IPS DF 6.9 (cell line): ENCODE data around the gene REEP6.

ENCODE experiments used
- DNase-seq: peaks from one replicate; pipeline ENCODE4 v3.0.0-alpha.2; 2013; ENCODE audit warnings: low read depth, low spot score
- H3K27ac ChIP-seq: one replicate; pipeline ENCODE4 v1.5.1; 2013; ENCODE audit warnings: low read length, control low read depth
- H3K27me3 ChIP-seq: 2 replicates; pipeline ENCODE4 v1.6.1; 2013; ENCODE audit warnings: mild to moderate bottlenecking, low read length; ENCODE audit not compliant: control insufficient read depth, insufficient read depth
- H3K36me3 ChIP-seq: 2 replicates; pipeline ENCODE4 v1.6.1; 2013; ENCODE audit warnings: low read length; ENCODE audit not compliant: control insufficient read depth, insufficient read depth
- H3K4me1 ChIP-seq: 2 replicates; pipeline ENCODE4 v1.6.1; 2013; ENCODE audit warnings: low read length; ENCODE audit not compliant: control insufficient read depth, insufficient read depth
- H3K4me3 ChIP-seq: 2 replicates; pipeline ENCODE4 v1.5.1; 2013; ENCODE audit warnings: mild to moderate bottlenecking, low read length
- H3K9me3 ChIP-seq: 2 replicates; pipeline ENCODE4 v1.6.1; 2013; ENCODE audit warnings: low read length, inconsistent platforms; ENCODE audit not compliant: control insufficient read depth, insufficient read depth
- WGBS: extraction: QIAGEN DNeasy Blood & Tissue Kit; methylation state at CpG from one replicate; pipeline ENCODE4 v1.1.7; 2013; ENCODE audit warnings: mixed read lengths, missing lambda C conversion rate; ENCODE audit not compliant: insufficient read length, insufficient coverage; 5-methylcytosine and 5-hydroxymethylcytosine counted together

The REEP6 gene

DNA sequence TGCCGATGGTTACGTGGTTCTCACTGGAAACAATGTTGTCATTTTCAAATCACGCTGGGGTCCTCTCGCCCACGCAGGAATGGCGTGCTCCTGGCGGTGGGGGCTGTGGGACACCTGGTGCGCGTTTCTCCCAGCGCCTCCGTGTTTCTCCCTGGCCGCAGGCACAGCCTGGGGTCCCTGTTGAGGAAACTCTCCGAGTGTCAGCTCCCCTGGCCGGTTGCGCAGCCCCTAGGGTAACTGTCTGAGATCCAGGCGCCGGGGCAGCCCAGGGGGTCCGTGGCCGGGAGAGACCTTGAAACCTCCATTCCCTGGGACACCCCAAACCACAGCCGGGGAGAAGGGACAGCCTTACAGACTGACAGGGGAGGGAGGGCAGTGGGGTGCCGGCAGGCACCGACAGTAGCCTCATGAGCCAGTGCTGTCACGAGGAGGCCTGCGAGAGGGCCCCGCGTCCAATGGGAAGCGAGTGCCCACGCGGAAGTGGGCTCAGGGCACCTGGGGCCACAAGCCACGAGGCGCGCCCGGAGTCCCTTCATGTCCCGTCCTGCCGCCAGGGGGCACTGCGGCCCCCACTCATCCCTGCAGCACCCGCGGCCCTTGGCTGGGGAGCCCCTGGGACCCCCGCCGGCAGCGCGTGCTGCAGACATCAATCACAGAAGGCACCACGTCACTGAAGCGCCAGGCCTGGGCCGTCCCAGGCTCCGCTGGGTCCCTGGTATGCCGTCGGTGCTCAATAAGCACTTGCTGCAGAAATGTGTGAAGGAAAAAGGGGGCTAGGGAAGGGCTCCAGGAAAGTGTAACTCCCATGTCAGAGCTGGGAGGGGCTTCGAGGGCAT, 12.3 kb downstream of the REEP6 start:
- Histone ChIP-seq H3K9me3 (no peaks in the 10 kb centered on the region), H3K27me3 (no peaks in the 10 kb centered on the region), H3K36me3 (no peaks in the 10 kb centered on the region), H3K4me3 (peak overlapping the region; percentile 11; the same call in 1 of the 2 replicates), H3K4me1 (peaks cover 3% of the 10 kb centered on the region), H3K27ac (no peak overlapping the region)
- no peak for DNase-seq
- WGBS, result no CpG with 5 or more reads among the region's 49 CpGs

DNA sequence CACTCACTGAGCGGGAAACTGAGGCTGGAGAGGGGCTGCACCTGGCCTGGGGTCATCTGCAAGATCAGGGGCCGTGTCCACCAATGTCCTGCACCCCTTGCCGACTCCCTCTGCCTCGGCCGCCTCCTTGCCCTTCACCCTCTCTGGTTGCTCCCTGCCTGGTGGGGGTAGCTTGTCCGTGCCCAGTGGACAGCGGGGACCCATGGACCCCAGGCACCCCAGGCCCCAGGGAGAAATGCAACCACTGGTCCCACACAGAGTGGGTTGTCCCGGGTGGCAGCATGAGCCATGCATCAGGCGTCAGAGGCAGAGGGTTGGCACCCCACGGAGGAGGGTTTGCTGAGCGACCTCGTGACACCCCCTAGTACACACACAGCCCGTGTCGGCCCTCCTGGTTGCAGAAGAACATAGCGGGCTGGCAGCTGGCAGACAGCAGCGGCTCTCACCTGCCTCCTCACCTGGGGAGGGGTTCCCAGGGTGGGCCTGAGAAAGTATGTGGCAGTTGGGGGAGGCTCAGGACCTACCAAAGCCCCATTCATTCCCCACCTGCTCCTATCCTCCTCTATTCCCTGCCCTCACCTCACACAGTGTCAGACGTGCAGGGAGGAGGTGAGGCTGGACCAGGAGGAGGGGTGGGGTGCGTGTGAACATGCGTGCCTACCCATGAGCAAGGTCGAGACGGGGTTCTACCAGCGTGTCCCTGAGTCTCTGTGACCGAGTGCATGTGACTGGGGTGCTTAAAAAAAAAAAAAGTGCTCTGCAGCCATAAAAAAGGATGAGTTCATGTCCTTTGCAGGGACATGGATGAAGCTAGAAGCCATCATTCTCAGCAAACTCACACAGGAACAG, 13.2 kb downstream of the REEP6 start:
- no peaks in the 10 kb centered on the region for H3K36me3 ChIP-seq
- peaks cover 6% of the 10 kb centered on the region for H3K4me1 ChIP-seq
- no peak for DNase-seq
- H3K9me3 ChIP-seq, result no peaks in the 10 kb centered on the region
- no CpG with 5 or more reads among the region's 23 CpGs for WGBS
- H3K27ac ChIP-seq, result no peak overlapping the region
- H3K27me3 ChIP-seq, result no peaks in the 10 kb centered on the region
- no peak overlapping the region for H3K4me3 ChIP-seq

DNA sequence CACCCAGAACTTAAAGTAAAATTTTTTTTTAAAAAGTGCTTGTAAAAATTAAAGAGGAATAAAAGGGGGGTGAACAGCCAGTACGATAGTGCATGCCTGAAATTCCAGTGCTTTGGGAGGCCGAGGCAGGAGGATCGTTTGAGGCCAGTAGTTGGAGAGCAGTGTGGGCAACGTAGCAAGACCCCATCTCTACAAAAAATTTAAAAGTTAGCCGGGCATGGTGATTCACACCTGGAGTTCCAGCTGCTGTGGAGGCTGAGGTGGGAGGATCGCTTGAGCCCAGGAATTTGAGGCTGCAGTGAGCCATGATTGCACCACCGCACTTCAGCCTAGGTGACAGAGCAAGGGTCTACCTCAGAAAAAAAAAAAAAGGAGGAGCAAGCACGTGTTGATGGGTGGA, 14.0 kb downstream of the REEP6 start:
- DNase-seq, result no peak
- no peaks in the 10 kb centered on the region for H3K9me3 ChIP-seq

DNA sequence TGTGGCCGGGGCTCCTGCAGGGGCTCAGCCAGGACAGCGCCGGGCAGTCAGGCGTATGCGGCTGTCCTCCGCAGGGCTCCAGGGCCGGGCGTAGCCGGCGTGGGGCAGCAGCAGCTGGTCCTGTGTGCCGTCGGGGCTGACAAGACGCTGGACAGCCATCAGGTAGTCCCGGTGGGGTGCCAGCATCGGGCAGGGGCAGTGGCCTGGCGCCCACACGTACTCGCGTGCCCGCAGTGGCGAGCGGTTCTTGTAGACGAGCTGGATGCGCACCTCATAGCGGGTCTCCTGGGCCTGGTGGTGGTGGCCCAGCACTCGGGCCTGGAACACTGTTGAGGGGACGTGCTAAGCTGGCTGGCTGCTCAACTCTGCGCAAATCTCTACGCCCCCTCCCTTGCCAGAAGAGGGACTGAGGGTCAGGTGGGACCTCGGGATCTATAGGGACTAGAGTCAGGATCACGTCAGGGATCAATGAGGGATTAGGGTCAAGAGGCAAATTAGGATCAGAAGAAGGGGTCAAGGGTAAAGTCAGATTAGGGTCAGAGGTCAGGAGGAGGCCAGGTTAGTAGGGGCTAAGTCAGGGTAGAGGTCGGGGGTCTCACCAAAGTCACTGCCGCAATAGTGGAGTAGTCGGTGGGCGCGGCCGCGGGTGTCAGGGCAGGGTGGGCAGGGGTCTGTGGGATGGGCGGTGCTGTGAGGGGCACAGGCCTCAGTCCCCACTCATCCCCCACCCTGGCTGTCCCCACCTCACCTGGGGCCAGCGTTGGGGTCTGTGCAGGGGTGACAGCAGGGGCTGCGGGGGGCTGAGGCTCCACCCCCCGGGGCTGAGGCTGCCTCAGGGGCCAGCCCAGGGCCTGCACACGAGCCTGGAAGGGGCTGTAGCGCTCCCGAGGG, 15.3 kb downstream of the REEP6 start:
- H3K36me3 ChIP-seq, result no peaks in the 10 kb centered on the region
- H3K27me3 ChIP-seq, result no peaks in the 10 kb centered on the region
- no CpG with 5 or more reads among the region's 45 CpGs for WGBS
- no peak overlapping the region for H3K27ac ChIP-seq
- H3K9me3 ChIP-seq, result no peaks in the 10 kb centered on the region
- H3K4me1 ChIP-seq, result peaks cover 6% of the 10 kb centered on the region
- no peak overlapping the region for H3K4me3 ChIP-seq
- no peak for DNase-seq

More for the DNA sequence above, 14.0 kb downstream of the REEP6 start:
- WGBS, result no CpG with 5 or more reads among the region's 8 CpGs
- Histone ChIP-seq H3K36me3 (no peaks in the 10 kb centered on the region), H3K27me3 (no peaks in the 10 kb centered on the region), H3K4me1 (peaks cover 6% of the 10 kb centered on the region), H3K27ac (no peak overlapping the region), H3K4me3 (no peak overlapping the region)

DNA sequence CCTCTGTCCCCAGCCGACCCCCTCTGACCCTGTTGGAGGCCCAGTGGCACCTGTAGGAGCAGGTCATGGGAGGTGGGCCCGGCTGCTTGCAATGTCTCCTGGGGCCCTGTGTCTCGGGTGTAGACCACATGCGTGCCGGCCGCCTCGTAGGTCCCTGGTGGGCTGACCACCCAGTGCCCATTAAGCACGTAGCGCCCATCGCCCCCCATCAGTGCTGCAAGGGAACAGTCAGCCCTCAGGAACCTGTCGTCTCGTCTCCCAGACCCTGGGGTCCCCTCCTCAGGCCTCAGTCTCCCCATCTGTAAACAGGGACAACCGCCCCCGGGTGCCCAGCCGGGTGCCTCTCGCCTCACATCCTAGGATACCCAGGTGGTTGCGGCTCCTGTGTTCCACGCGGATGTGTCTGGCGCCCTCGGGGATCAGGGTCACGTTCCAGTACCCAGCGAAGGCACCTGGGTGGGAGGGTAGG, 16.2 kb downstream of the REEP6 start:
- H3K27me3 ChIP-seq, result no peaks in the 10 kb centered on the region

DNA sequence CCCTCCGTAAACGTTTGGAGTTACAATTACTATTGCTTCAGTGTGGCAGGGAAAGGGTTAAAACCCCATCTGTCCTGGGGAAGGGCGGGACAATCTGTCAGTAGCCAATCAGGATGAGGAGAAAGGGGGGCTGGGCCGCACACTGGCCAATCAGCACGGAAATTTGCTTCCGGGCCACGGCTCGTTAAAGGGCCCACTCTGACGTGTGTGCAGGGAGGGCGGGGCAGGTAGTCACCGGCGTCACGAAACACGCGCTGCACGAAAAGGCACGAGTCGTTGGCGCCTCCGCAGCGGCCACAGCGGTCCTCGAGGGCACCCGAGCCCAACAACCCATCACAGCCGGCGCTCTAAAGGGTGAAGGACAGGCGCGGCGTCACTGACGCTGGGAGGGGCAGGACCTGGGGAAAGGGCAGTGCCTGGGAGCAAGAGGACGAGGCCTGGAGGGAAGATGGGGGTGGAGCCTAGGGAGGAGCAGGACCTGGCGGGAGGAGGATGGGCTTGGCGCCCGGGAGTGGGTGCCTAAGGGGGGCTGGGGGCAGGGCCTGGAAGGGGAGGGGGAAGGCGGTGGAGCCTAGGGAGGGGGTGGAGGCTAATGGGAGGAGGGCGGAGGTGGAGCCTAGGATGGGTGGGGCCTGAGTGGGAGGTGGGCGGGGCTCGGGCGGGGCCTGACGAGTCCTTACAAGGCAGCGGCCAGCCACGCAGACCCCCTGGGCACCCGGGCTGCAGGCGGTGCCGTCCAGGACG, 17.0 kb downstream of the REEP6 start:
- peak overlapping the region; percentile 65 for H3K4me3 ChIP-seq
- no CpG with 5 or more reads among the region's 46 CpGs for WGBS
- peak; percentile 87 for DNase-seq
- H3K27me3 ChIP-seq, result no peaks in the 10 kb centered on the region
- H3K36me3 ChIP-seq, result no peaks in the 10 kb centered on the region
- peaks cover 6% of the 10 kb centered on the region for H3K4me1 ChIP-seq
- no peak overlapping the region for H3K27ac ChIP-seq
- no peaks in the 10 kb centered on the region for H3K9me3 ChIP-seq

More for the DNA sequence above, 16.2 kb downstream of the REEP6 start:
- Histone ChIP-seq H3K27ac (no peak overlapping the region), H3K36me3 (no peaks in the 10 kb centered on the region), H3K4me1 (peaks cover 6% of the 10 kb centered on the region), H3K9me3 (no peaks in the 10 kb centered on the region), H3K4me3 (no peak overlapping the region)
- WGBS, result no CpG with 5 or more reads among the region's 23 CpGs
- DNase-seq, result no peak

DNA sequence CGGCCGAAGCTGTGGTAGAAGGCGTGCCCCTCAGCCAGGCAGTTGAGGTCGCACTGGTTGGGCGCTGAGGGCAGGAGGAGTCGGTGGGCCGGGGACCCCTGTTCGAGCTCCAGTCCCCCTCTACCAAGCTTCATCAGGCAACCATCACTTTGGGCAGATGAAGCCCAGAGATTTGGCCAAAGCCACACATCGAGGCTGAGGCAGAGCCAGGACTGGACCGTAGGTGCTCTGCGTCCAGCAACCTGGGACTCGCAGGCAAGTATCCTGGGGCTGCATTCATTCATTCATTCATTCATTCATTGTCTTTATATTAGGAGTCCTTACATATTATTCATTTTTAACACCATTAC, 17.5 kb downstream of the REEP6 start:
- no peak overlapping the region for H3K27ac ChIP-seq
- WGBS, result no CpG with 5 or more reads among the region's 12 CpGs

DNA sequence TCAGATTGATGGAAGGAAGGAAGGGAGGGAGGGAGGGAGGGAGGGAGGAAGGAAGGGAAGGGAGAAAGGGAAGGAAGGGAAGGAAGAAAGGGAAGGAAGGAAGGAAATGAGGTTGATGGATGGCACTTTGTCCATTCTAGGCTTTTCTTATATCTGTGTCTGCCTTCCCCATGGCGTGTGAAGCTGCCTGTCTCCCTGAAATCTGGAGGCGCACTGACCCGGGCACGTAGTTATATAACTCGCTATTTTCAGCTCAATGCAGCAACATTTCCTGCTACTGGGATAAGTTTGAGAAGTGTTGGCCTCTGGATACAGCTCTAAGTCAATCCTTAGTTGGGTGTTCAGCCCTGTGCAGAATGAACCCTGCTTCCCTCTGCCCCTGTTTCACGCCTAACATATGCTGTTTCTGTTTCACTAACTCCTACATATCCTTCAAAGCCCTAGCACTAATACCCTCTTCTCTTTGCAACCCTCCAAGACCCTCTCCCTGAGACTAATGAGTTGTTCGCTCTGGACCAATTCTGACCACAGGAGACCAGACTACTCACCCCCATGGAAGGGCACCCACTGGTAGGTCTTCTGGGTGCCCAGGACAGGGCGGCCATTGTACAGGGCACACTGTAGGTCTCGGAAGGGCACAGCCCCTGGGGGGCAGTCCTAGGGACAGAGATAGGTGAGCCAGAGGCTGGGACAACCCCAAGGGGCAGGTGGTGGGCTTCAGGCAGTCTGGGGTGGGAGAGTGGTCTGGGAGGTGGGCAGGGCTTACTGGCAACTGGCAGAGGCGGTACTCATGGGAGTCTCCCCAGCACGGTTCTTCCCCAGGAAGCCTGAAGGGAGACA, 18.8 kb downstream of the REEP6 start:
- WGBS, result no CpG with 5 or more reads among the region's 11 CpGs
- no peak overlapping the region for H3K27ac ChIP-seq
- no peaks in the 10 kb centered on the region for H3K27me3 ChIP-seq
- no peak overlapping the region for H3K4me3 ChIP-seq
- H3K9me3 ChIP-seq, result no peaks in the 10 kb centered on the region
- no peak for DNase-seq
- H3K4me1 ChIP-seq, result peaks cover 3% of the 10 kb centered on the region
- no peaks in the 10 kb centered on the region for H3K36me3 ChIP-seq

More for the DNA sequence above, 17.5 kb downstream of the REEP6 start:
- Histone ChIP-seq H3K36me3 (no peaks in the 10 kb centered on the region), H3K27me3 (no peaks in the 10 kb centered on the region), H3K4me1 (peaks cover 3% of the 10 kb centered on the region), H3K4me3 (peak overlapping the region; percentile 26), H3K9me3 (no peaks in the 10 kb centered on the region)
- no peak for DNase-seq

DNA sequence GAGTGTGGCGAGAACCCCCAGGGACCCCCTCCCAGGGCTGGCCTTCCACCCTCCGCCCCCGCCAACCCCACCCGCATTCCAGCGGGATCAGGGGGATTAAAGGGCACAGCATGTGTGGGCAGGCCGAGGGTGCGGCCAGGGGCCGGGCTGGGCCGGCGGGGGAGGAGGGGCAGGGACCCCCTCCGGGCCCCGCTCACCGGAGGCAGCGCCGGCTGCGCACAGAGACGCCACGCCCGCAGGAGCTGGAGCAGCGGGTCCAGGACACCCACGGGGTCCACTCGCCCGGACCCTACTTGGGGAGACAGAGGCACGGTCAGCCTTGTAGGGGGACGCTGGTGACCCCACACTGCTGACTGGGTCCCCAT, 19.4 kb downstream of the REEP6 start:
- H3K9me3 ChIP-seq, result no peaks in the 10 kb centered on the region

More for the DNA sequence above, 19.4 kb downstream of the REEP6 start:
- no peak overlapping the region for H3K4me3 ChIP-seq
- H3K27ac ChIP-seq, result no peak overlapping the region
- no CpG with 5 or more reads among the region's 25 CpGs for WGBS
- DNase-seq, result no peak
- H3K36me3 ChIP-seq, result no peaks in the 10 kb centered on the region
- H3K27me3 ChIP-seq, result no peaks in the 10 kb centered on the region
- peaks cover 3% of the 10 kb centered on the region for H3K4me1 ChIP-seq
